HEK293 (cell line): ENCODE data around the gene TBC1D8.

Experiments used
- CTCF ChIA-PET: fragments of 350-600 bp; formaldehyde crosslinking; extraction: SDS; loops from one replicate; lab custom pipeline; 2021; ENCODE audit warnings: antibody characterized with exemption; lab: Yijun Ruan, JAX
- POLR2A ChIA-PET: fragments of 300-600 bp; formaldehyde crosslinking; extraction: SDS; loops from one replicate; lab custom pipeline; 2020; ENCODE audit warnings: antibody characterized with exemption, inconsistent platforms; lab: Yijun Ruan, JAX
- H3K27ac ChIP-seq: fragments of 200-500 bp; sonication (Bioruptor generic); 2 replicates; pipeline ENCODE4 v1.5.1; 2014; ENCODE audit warnings: low read depth, low read length, control low read depth, inconsistent platforms; ENCODE audit errors: extremely low read depth
- H3K36me3 ChIP-seq, 2 experiments: fragments of 200-500 bp in 1 of 2; sonication (Bioruptor generic) in 1 of 2; 1 replicate in 1 of 2; 2 replicates in 1 of 2; pipeline ENCODE4 v1.5.1; 2014 to 2017; ENCODE audit warnings: inconsistent platforms in 2 of 2, low read length in 2 of 2; ENCODE audit not compliant: control insufficient read depth in 2 of 2, insufficient read depth in 1 of 2
- H3K4me1 ChIP-seq: fragments of 200-500 bp; sonication (Bioruptor generic); 2 replicates; pipeline ENCODE4 v1.5.1; 2014; ENCODE audit warnings: mild to moderate bottlenecking, low read length, inconsistent platforms; ENCODE audit not compliant: control insufficient read depth, insufficient read depth
- H3K4me3 ChIP-seq: 2 replicates; pipeline ENCODE4 v1.5.1; 2011; ENCODE audit warnings: low read depth, mild to moderate bottlenecking, control low read depth, low read length, moderate library complexity
- H3K9me3 ChIP-seq: fragments of 200-500 bp; sonication (Bioruptor generic); 2 replicates; pipeline ENCODE4 v1.5.1; 2014; ENCODE audit warnings: low read depth, low read length, inconsistent platforms; ENCODE audit not compliant: control insufficient read depth, insufficient read depth
- ZBTB48 ChIP-seq: fragments of 450-650 bp; formaldehyde crosslinking; IDR thresholded peaks from 2 replicates; pipeline ENCODE4 v1.5.1; 2016; ENCODE audit warnings: missing biosample characterization, missing genetic modification characterization
- ZBTB8A ChIP-seq: fragments of 450-650 bp; formaldehyde crosslinking; IDR thresholded peaks from 2 replicates; pipeline ENCODE4 v1.5.1; 2016; ENCODE audit warnings: missing biosample characterization, missing genetic modification characterization
- ZNF174 ChIP-seq: fragments of 450-650 bp; formaldehyde crosslinking; IDR thresholded peaks from 2 replicates; pipeline ENCODE4 v1.5.0; 2017; ENCODE audit warnings: missing biosample characterization, mild to moderate bottlenecking, missing genetic modification characterization
- ZNF248 ChIP-seq: fragments of 450-650 bp; formaldehyde crosslinking; IDR thresholded peaks from 2 replicates; pipeline ENCODE4 v1.5.1; 2017; ENCODE audit warnings: missing biosample characterization, missing genetic modification characterization
- ZNF266 ChIP-seq: fragments of 450-650 bp; formaldehyde crosslinking; IDR thresholded peaks from 2 replicates; pipeline ENCODE4 v1.5.1; 2016; ENCODE audit warnings: missing biosample characterization, missing genetic modification characterization, low read depth
- ZNF548 ChIP-seq: fragments of 450-650 bp; formaldehyde crosslinking; IDR thresholded peaks from 2 replicates; pipeline ENCODE4 v1.5.1; 2016; ENCODE audit warnings: missing biosample characterization, missing genetic modification characterization
- ZNF621 ChIP-seq: fragments of 450-650 bp; formaldehyde crosslinking; IDR thresholded peaks from 2 replicates; pipeline ENCODE4 v1.5.1; 2017; ENCODE audit warnings: missing biosample characterization, missing genetic modification characterization
- ZNF837 ChIP-seq: fragments of 450-650 bp; formaldehyde crosslinking; IDR thresholded peaks from 2 replicates; pipeline ENCODE4 v1.5.1; 2016; ENCODE audit warnings: missing biosample characterization, missing genetic modification characterization
- TF ChIP-seq, protein P1 (sequence below): fragments of 450-650 bp; formaldehyde crosslinking; optimal IDR thresholded peaks from 2 replicates; pipeline ENCODE3; 2016; ENCODE audit warnings: missing biosample characterization, mild to moderate bottlenecking, missing genetic modification characterization
- TF ChIP-seq, protein P2 (sequence below): fragments of 450-650 bp; formaldehyde crosslinking; IDR thresholded peaks from 2 replicates; pipeline ENCODE4 v1.5.1; 2016; ENCODE audit warnings: missing biosample characterization, missing genetic modification characterization, borderline replicate concordance
- TF ChIP-seq, protein P3 (sequence below): fragments of 450-650 bp; formaldehyde crosslinking; conservative IDR thresholded peaks from 2 replicates; pipeline ENCODE4 v1.5.1; 2016; ENCODE audit warnings: low read depth, missing biosample characterization, missing genetic modification characterization
- TF ChIP-seq, protein P4 (sequence below): fragments of 450-650 bp; formaldehyde crosslinking; IDR thresholded peaks from 2 replicates; pipeline ENCODE4 v1.5.1; 2017; ENCODE audit warnings: missing biosample characterization, missing genetic modification characterization
- TF ChIP-seq, protein P5 (sequence below): fragments of 450-650 bp; formaldehyde crosslinking; IDR thresholded peaks from 2 replicates; pipeline ENCODE4 v1.5.1; 2016; ENCODE audit warnings: missing biosample characterization, missing genetic modification characterization
- TF ChIP-seq, protein P6 (sequence below): fragments of 450-650 bp; formaldehyde crosslinking; IDR thresholded peaks from 2 replicates; pipeline ENCODE4 v1.5.1; 2016; ENCODE audit warnings: missing biosample characterization, missing genetic modification characterization

Gene TBC1D8

DNA sequence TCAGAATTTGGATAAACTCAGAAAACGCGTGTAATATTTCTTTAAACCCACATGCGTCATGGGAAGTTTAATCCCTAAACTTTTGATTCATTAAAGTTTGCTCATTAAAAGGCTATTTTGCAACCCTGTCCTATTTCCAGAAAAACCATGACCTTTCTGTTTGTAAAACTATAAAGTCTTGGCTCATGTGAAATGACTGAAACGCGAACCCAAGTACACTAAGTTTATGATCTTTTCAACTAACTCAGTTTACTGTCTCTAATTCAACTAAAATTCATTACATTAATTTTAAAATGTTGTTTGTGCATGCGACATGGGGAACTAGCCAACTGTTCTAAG is 153.0 kb downstream of the TBC1D8 start:
- ChIA-PET CTCF (interaction anchor here (0.7 to 0.8 kb wide), 2 partner anchors 391 to 397 kb away, joined by 3 read pairs; no protein-coding TSS in a partner anchor), POLR2A (no interaction called here)
- no peaks in the 10 kb centered on the region for H3K9me3 ChIP-seq
- no peak overlapping the region for H3K4me3 ChIP-seq
- TF ChIP-seq ZNF174 (tag by site-specific recombination) = no peak
- no peak for TF ChIP-seq ZNF248 (tag by site-specific recombination)
- no peak for TF ChIP-seq ZNF266 (tag by site-specific recombination)
- TF ChIP-seq, protein P1, sequence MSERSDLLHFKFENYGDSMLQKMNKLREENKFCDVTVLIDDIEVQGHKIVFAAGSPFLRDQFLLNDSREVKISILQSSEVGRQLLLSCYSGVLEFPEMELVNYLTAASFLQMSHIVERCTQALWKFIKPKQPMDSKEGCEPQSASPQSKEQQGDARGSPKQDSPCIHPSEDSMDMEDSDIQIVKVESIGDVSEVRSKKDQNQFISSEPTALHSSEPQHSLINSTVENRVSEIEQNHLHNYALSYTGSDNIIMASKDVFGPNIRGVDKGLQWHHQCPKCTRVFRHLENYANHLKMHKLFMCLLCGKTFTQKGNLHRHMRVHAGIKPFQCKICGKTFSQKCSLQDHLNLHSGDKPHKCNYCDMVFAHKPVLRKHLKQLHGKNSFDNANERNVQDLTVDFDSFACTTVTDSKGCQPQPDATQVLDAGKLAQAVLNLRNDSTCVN (tag by site-specific recombination) = no peak
- TF ChIP-seq ZBTB8A (tag by site-specific recombination) = no peak
- no peak for TF ChIP-seq ZNF621 (tag by site-specific recombination)
- TF ChIP-seq ZNF837 (tag by site-specific recombination) = no peak
- TF ChIP-seq, protein P2, sequence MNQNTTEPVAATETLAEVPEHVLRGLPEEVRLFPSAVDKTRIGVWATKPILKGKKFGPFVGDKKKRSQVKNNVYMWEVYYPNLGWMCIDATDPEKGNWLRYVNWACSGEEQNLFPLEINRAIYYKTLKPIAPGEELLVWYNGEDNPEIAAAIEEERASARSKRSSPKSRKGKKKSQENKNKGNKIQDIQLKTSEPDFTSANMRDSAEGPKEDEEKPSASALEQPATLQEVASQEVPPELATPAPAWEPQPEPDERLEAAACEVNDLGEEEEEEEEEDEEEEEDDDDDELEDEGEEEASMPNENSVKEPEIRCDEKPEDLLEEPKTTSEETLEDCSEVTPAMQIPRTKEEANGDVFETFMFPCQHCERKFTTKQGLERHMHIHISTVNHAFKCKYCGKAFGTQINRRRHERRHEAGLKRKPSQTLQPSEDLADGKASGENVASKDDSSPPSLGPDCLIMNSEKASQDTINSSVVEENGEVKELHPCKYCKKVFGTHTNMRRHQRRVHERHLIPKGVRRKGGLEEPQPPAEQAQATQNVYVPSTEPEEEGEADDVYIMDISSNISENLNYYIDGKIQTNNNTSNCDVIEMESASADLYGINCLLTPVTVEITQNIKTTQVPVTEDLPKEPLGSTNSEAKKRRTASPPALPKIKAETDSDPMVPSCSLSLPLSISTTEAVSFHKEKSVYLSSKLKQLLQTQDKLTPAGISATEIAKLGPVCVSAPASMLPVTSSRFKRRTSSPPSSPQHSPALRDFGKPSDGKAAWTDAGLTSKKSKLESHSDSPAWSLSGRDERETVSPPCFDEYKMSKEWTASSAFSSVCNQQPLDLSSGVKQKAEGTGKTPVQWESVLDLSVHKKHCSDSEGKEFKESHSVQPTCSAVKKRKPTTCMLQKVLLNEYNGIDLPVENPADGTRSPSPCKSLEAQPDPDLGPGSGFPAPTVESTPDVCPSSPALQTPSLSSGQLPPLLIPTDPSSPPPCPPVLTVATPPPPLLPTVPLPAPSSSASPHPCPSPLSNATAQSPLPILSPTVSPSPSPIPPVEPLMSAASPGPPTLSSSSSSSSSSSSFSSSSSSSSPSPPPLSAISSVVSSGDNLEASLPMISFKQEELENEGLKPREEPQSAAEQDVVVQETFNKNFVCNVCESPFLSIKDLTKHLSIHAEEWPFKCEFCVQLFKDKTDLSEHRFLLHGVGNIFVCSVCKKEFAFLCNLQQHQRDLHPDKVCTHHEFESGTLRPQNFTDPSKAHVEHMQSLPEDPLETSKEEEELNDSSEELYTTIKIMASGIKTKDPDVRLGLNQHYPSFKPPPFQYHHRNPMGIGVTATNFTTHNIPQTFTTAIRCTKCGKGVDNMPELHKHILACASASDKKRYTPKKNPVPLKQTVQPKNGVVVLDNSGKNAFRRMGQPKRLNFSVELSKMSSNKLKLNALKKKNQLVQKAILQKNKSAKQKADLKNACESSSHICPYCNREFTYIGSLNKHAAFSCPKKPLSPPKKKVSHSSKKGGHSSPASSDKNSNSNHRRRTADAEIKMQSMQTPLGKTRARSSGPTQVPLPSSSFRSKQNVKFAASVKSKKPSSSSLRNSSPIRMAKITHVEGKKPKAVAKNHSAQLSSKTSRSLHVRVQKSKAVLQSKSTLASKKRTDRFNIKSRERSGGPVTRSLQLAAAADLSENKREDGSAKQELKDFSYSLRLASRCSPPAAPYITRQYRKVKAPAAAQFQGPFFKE (tag by site-specific recombination) = no peak
- H3K27ac ChIP-seq = no peak overlapping the region
- H3K4me1 ChIP-seq = no peaks in the 10 kb centered on the region
- H3K36me3 ChIP-seq = peaks cover 0 to 17% of the 10 kb centered on the region in 2 experiments; a peak in 2 of 3 replicates

DNA sequence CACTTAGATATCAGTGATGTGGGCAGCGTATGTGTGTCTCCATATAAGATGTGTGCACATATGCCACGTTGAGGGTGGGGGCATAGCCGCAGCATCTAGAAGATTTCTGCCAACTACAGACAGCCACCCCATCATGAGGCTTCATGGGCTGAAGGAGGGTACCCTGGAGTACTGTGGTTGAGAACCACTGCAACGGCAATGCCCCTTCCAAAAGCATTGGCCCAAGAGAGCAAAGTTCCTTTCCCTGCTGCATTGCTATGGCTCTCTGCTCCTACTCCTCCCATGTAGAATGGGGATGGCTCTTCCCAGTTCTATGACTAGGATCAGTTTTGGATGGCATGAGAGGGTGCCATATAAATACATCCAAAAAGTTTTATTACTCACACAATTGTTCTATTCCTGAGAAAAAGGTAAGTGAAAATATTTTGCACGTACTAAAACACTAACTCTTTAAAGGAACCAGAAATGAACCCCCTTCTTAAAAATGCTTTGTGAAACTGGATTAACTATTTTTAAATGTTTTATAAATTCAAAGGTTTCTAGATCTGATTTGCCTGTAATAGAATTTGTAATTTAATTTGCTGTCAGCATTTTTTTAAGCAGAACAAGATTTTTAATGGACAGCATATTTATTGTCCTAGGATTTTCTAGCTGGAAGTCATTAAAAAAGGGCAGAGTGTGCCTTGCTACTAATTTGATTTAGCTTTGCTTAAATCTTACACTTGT is 153.5 kb downstream of the TBC1D8 start:
- POLR2A ChIA-PET = no interaction called here
- Histone ChIP-seq H3K27ac (no peak overlapping the region), H3K9me3 (no peaks in the 10 kb centered on the region)
- TF ChIP-seq, protein P3, sequence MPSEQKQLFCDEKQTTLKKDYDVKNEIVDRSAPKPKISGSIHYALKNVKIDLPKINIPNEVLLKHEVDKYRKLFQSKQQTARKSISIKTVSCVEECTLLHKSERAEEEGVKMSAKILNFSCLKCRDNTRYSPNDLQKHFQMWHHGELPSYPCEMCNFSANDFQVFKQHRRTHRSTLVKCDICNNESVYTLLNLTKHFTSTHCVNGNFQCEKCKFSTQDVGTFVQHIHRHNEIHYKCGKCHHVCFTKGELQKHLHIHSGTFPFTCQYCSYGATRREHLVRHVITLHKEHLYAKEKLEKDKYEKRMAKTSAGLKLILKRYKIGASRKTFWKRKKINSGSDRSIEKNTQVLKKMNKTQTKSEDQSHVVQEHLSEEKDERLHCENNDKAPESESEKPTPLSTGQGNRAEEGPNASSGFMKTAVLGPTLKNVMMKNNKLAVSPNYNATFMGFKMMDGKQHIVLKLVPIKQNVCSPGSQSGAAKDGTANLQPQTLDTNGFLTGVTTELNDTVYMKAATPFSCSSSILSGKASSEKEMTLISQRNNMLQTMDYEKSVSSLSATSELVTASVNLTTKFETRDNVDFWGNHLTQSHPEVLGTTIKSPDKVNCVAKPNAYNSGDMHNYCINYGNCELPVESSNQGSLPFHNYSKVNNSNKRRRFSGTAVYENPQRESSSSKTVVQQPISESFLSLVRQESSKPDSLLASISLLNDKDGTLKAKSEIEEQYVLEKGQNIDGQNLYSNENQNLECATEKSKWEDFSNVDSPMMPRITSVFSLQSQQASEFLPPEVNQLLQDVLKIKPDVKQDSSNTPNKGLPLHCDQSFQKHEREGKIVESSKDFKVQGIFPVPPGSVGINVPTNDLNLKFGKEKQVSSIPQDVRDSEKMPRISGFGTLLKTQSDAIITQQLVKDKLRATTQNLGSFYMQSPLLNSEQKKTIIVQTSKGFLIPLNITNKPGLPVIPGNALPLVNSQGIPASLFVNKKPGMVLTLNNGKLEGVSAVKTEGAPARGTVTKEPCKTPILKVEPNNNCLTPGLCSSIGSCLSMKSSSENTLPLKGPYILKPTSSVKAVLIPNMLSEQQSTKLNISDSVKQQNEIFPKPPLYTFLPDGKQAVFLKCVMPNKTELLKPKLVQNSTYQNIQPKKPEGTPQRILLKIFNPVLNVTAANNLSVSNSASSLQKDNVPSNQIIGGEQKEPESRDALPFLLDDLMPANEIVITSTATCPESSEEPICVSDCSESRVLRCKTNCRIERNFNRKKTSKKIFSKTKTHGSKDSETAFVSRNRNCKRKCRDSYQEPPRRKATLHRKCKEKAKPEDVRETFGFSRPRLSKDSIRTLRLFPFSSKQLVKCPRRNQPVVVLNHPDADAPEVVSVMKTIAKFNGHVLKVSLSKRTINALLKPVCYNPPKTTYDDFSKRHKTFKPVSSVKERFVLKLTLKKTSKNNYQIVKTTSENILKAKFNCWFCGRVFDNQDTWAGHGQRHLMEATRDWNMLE (tag by site-specific recombination) = no peak
- TF ChIP-seq, protein P4, sequence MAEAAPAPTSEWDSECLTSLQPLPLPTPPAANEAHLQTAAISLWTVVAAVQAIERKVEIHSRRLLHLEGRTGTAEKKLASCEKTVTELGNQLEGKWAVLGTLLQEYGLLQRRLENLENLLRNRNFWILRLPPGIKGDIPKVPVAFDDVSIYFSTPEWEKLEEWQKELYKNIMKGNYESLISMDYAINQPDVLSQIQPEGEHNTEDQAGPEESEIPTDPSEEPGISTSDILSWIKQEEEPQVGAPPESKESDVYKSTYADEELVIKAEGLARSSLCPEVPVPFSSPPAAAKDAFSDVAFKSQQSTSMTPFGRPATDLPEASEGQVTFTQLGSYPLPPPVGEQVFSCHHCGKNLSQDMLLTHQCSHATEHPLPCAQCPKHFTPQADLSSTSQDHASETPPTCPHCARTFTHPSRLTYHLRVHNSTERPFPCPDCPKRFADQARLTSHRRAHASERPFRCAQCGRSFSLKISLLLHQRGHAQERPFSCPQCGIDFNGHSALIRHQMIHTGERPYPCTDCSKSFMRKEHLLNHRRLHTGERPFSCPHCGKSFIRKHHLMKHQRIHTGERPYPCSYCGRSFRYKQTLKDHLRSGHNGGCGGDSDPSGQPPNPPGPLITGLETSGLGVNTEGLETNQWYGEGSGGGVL (tag by site-specific recombination) = no peak
- TF ChIP-seq ZBTB48 (tag by site-specific recombination) (no peak), ZNF548 (tag by site-specific recombination) (no peak)
- TF ChIP-seq, protein P5, sequence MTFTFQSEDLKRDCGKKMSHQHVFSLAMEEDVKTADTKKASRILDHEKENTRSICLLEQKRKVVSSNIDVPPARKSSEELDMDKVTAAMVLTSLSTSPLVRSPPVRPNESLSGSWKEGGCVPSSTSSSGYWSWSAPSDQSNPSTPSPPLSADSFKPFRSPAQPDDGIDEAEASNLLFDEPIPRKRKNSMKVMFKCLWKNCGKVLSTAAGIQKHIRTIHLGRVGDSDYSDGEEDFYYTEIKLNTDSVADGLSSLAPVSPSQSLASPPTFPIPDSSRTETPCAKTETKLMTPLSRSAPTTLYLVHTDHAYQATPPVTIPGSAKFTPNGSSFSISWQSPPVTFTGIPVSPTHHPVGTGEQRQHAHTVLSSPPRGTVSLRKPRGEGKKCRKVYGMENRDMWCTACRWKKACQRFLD = no peak
- TF ChIP-seq, protein P6, sequence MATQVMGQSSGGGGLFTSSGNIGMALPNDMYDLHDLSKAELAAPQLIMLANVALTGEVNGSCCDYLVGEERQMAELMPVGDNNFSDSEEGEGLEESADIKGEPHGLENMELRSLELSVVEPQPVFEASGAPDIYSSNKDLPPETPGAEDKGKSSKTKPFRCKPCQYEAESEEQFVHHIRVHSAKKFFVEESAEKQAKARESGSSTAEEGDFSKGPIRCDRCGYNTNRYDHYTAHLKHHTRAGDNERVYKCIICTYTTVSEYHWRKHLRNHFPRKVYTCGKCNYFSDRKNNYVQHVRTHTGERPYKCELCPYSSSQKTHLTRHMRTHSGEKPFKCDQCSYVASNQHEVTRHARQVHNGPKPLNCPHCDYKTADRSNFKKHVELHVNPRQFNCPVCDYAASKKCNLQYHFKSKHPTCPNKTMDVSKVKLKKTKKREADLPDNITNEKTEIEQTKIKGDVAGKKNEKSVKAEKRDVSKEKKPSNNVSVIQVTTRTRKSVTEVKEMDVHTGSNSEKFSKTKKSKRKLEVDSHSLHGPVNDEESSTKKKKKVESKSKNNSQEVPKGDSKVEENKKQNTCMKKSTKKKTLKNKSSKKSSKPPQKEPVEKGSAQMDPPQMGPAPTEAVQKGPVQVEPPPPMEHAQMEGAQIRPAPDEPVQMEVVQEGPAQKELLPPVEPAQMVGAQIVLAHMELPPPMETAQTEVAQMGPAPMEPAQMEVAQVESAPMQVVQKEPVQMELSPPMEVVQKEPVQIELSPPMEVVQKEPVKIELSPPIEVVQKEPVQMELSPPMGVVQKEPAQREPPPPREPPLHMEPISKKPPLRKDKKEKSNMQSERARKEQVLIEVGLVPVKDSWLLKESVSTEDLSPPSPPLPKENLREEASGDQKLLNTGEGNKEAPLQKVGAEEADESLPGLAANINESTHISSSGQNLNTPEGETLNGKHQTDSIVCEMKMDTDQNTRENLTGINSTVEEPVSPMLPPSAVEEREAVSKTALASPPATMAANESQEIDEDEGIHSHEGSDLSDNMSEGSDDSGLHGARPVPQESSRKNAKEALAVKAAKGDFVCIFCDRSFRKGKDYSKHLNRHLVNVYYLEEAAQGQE (tag by site-specific recombination) = no peak

More for the DNA sequence above, 153.5 kb downstream of the TBC1D8 start:
- CTCF ChIA-PET = interaction anchor here (0.7 kb wide), 1 partner anchor 397 kb away, joined by 3 read pairs; no protein-coding TSS in a partner anchor
- Histone ChIP-seq H3K4me1 (no peaks in the 10 kb centered on the region), H3K36me3 (peaks cover 0 to 11% of the 10 kb centered on the region in 2 experiments; a peak in 2 of 3 replicates), H3K4me3 (no peak overlapping the region)
